H54 (cell line): ENCODE measurements around the gene EDAR.

Experiments
- DNase-seq: peaks from one replicate; pipeline ENCODE4 v3.0.0; 2011; ENCODE audit warnings: low spot score, mixed read lengths; ENCODE audit not compliant: insufficient read length
- FAIRE-seq: peaks from 3 replicates; lab custom pipeline; 2011; peaks lifted over from hg19 to GRCh38; lab: Jason Lieb, UNC
- POLR2A ChIP-seq: IDR thresholded peaks from 2 replicates; pipeline ENCODE4 v1.6.1; 2011; ENCODE audit warnings: low read depth, mild to moderate bottlenecking, low read length

The EDAR gene

DNA sequence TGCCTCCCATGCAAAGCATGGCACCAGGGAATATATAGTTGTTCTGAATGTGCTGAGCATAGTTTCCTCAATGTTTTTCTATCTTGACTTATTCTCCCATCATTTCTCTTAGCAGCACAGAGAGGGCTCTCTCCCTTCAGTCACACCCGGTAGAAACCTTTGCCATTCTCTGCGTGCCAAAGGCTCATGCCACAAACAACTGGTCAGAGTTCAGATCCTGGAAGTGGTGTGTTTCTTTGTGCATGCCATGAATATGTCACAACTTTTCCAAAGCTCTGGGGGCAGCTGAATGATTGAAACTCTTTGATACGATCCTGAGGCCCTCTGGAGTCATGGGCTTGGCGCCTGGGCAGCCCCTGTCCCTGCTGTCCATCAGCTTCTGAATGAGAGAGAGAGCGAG lies 28.0 kb upstream of the EDAR start:
- FAIRE-seq: no peak
- no peak for DNase-seq

DNA sequence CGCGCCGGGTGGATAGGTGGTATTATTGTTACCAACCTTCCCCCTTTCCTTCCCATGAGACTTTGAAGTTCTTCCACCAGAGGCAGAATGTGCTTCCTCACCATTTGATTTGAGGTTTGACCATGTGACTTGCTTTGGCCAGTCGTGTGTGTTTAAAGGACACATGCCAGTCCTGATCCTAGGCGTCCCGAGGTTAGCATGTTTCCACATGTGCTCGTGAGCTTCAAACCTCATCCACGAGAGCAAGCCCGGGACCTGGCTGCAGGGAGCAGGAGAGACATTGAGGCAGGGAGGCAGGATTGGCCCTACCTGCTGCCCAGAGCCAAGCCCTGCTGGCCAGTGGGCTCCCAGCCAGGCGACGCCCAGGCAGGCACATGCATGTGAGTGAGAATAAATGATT lies 27.4 kb upstream of the EDAR start:
- FAIRE-seq: no peak
- no peak for DNase-seq

More for the DNA sequence above, 28.0 kb upstream of the EDAR start:
- TF ChIP-seq POLR2A: no peak

DNA sequence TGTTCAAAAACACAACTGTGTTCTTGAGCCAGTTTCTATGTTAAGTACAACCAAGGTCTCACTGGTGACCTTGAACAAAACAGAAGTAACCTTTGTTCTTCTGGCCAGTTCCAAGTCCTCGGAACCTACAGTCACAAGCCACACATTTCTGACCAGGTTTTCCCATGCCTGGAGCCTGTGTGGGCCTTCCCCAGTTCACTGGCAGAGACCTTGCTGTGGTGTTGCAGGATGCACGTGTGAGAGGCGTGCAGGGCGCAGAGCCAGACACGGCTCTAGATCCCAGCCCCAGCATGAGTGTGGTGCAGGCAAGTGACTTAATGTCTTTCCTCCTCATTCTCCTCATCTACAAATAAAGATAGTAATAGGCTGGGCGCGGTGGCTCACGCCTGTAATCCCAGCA lies 25.5 kb upstream of the EDAR start:
- no peak for FAIRE-seq
- TF ChIP-seq POLR2A: no peak
- no peak for DNase-seq

More for the DNA sequence above, 27.4 kb upstream of the EDAR start:
- TF ChIP-seq POLR2A: no peak

DNA sequence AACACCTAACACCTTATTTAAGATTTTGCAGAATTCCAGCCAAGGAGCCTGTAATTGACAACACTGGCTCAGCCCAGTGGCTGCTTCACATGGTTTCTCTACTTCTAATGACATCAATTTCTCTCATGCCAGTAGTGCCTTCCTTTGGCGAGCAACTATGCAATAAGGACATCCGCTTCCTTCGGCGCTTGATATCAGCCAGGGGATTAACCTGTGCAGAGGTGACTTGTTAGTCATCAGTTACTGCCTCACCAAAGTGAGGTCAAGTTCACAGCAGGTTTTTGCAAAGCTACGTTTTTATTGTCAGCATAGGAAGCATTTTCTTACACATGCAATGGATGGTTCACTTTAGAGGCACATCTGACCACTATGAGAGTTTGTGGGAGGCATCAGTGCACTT lies 24.0 kb upstream of the EDAR start:
- no peak for FAIRE-seq
- TF ChIP-seq POLR2A: no peak
- DNase-seq: no peak

DNA sequence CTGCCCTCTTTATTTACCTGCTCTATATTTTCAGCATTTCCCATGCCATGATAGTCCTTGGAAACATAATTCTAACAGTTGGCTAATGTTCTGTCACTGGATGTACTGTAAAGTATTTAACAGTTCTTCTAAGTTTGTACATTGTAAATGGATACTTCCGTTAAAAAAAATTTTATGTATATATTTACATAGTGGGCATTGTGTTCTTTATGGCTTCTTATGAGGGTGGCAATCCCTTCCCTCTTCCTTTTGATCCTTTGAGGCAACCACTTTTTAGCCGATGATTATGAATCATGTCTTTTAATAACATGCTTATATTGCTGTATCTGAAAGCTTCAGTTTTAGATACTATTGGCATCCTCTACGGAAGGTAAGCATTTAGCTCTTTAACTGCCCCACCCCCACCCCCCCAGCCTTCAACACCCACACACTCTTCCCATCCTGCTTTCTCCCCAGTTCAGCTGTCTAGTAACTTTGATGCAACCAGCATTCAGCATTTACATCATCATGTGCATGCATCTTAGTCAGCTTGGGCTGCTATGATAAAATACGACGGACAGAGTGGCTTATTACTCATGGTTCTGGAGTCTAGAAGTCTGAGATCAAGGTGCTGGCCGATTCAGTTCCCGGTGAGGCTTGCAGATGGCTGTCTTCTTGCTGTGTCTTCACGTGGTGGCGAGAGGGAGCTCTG lies 21.0 kb upstream of the EDAR start:
- DNase-seq: no peak
- no peak for FAIRE-seq
- TF ChIP-seq POLR2A: no peak

DNA sequence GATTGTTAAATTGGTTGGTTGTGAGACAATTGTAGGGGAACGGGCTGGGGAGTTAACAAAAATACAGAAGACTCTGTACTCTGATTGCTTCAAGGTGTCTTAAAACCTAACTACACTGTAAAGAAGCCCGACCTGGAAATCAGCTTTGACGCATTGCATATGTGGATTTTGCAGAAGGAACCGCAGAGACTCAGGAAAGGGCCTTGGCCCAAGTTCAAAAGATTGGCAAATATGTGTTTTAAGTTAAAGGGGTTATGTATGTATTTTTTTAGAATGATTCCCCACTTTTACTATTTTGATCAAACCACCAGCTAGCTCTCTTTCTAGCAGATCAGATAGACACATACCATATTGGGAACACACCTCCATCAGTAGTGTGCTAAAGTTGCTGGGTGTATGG lies 18.0 kb upstream of the EDAR start:
- DNase-seq (no peak), FAIRE-seq (no peak)
- no peak for TF ChIP-seq POLR2A

DNA sequence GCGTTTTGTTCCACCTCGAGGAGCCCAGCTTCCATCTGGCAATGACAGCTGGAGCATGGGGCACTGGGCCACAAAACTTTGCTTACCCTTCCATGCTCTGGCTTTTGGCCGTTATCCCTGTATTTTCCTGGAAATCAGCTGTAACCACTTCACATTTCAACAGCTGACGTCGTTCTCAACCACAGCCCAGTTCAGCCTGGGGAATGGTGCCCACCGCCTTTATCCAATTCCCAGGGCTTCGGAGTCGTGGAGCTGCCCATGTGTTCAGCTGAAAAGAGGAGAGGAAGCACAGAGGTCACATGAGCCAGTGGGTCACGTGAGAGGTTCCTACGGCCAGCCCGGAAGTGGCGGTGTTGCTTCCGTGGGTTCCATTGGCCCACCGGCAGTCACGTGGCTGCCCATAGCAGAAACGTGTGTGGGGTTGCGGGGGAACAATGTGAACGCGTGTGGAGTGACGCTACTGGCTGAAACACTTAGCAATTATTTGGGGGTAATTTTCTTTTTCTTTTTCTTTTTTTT lies 16.7 kb upstream of the EDAR start:
- TF ChIP-seq POLR2A: no peak
- DNase-seq (no peak), FAIRE-seq (no peak)

DNA sequence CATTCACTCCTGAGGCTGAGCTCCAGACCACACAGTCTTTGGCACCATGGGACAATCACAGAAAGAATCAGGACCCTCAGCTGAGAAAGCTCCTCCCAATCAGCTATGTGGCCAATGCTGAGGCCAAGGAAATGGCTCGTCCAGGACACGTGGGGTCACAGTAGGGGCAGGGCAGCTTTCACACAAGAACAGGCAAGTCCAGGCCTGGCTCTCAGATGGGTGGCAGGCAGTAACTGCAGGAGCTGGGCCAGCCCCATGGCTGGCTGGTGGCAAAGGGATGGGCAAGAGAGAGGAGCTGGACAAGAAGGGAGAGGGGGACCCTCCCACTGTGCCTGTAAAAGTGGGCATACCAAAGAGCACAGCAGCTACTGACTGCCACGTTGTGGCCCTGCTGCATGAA lies 12.2 kb upstream of the EDAR start:
- DNase-seq (no peak), FAIRE-seq (no peak)
- TF ChIP-seq POLR2A: no peak

DNA sequence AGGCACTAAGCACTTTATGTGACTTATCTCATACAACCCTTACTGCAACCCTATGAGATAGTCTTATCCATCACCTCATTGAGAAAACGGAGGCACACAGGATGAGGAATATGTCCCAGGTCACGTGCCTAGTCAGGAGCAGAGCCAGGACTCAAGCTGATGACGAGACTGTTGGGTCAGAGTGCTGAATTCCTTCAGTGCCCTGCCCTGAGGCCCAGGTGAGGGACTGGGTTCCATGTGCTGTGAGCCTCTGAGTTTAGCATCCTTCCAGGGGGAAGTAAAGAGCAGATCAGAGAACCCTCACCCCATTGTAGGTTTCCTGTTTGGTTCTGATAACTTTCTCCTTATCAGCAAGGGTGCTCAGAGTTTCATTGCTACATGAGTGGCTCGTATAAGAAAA lies 11.7 kb upstream of the EDAR start:
- FAIRE-seq: no peak

DNA sequence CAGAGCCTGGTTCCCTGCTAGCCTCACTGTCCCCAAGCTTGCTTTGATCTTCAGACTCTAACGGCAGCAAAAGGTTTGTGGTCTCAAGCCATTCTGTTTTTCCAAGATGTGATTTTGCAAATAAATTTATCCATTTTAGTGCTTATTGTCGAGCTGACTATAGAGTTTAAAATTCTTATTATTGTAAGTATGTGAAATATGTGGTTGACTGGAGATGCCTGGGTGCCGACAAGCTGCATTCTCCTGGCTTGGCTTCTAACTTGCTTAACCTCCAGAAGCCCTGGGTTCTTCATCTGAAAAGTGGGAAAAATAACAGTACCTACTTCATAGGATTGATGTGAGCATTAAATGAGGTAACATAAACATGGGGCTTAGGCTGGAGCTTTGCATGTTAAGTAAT lies 9.9 kb upstream of the EDAR start:
- TF ChIP-seq POLR2A: no peak
- FAIRE-seq (no peak), DNase-seq (no peak)

More for the DNA sequence above, 11.7 kb upstream of the EDAR start:
- no peak for DNase-seq
- no peak for TF ChIP-seq POLR2A

DNA sequence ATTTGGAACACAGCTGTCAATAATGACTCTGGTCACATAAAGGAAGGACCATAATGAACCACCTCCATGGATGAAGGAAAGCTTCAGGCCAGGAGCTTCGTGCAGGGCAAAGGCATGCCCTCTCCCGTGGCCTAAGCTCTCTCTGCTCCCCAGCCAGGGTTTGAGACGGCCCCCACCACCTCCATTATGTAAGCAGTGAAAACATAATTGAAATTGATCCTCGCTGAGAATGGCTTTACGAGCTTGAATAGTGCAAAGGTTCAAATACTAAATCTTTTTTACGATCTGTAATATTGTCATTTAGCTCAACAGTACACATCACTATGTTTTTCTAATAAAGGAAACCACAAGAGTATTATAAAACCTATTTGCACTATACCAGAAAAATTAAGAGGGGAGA lies 5.2 kb upstream of the EDAR start:
- TF ChIP-seq POLR2A: no peak

DNA sequence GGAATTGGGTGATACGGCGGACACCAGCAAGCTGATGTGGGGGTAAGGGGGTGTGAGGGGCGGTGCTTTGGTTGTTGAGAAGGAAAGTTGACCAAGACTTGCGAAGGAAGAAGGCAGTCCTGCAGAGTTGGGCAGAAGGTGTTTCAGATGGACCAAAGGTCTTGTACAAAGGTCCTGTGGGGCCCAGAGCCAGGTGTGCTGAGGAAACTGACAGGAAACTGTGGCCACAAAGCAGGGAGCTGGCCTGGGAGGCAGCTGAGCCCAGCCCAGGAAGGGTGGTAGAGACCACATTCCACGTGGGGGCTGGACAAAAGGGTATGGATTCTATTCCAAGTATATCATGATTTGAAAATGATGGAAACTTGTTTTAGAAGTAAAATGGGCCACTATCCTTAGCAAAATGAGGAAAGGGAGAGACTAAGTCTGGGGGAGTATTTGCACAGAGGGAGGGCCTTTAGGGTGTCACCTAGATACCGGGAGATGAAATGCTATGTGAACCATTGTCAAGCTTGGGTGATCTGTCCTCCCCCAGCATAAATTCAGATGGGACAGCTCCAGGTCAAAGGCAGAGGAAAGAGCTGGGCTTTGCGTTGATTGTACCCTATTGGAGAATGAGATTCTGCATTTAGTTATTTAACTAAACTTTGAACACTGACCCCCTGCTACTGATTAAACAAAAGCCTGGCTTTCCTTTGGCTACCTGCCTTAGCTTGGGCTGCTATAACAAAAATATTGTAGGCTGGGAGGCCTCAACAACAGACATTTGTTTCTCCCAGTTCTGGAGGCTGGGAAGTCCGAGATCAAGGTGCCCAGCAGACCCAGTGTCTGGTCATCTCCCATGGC lies 4.3 kb upstream of the EDAR start:
- FAIRE-seq: no peak
- no peak for DNase-seq
- TF ChIP-seq POLR2A: no peak

More for the DNA sequence above, 5.2 kb upstream of the EDAR start:
- DNase-seq (no peak), FAIRE-seq (no peak)

DNA sequence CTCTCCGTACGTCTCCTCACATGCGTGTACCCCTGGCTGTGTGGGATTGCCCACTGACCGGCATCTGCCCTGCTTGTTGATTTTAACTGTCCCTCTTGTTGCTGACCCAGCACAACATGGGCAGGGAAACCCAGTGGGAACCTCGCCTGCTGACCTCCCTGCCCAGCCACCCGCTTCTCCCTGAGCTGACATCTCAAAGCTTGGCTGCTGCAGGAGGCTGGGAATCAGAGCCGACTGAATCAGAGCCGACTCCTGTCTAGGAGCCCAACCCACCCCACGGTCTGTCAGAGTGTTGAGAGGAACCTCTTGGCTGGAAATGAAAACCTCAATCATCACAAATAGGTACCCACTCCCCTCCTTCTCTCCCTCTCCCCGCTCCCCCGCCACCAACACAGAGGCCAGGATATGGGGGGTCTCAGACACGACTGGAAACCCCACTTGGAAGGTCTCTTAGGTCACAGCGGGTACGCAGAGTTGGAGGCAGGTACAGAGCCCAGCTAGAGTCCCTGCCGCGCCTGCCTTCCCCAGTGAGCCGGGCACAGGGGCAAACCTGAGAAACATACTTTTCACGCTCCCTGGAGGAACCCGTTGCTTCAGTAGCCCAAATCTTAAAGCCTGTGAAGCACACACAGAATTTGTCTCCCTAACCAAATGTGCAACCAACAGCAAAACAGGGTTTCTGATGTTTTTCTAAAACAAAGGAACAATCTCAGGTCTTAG lies 784 bp downstream of the EDAR start:
- no peak for TF ChIP-seq POLR2A
- FAIRE-seq (no peak), DNase-seq (no peak)
